Astrocyte of the spinal cord (primary cell): Measurements from ENCODE around the gene MORN1.

Source experiments
- DNase-seq: peaks from one replicate; pipeline ENCODE4 v3.0.0; 2011; ENCODE audit warnings: low read depth, low spot score
- H3K4me3 ChIP-seq: 2 replicates; pipeline ENCODE4 v1.5.1; 2011; ENCODE audit warnings: low read depth, mild to moderate bottlenecking, low read length, moderate library complexity
- in situ Hi-C: cut with HindIII; loops from 2 replicates; pipeline ENCODE4 v1.10.0; 2017; ENCODE audit warnings: low sequenced_read_pairs
- TF ChIP-seq, protein P1 (sequence below): IDR thresholded peaks from 2 replicates; pipeline ENCODE4 v1.5.1; 2012; ENCODE audit warnings: low read depth, mild to moderate bottlenecking, low read length, inconsistent platforms

Gene MORN1

DNA sequence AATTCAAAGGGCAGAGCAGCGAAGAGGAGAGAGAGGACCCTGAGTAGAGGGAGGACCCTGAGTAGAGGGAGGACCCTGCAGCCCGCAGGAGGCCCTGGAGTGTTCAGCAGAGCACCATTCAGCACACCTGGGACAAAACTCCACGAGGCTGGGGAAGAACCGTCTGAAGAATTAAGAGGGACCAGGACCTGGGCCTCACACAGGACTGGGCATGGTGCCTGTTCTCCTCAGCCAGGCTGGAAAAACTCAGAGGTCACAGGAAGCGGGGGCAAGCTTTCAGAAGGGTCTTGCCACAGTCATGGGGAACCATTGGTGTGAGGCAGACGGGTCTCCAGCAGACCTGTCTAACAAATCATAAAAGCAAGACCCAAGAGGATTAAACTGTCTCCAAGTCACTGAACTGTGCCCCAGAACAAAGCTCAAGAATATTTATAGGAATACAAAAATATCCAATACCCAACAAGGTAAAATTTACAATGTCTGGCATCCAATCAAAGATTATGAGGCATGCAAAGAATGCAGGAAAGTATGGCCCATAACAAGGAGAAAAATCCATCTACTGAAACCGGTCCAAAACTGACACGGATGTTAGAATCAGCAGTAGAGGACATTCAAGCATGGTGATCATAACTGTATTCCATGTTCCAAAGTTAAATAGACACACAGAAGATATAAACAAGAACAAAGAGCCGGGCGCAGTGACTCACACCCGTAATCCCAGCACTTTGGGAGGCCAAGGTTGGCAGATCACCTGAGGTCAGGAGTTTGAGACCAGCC, 30.6 kb downstream of the MORN1 start:
- DNase-seq, result no peak
- TF ChIP-seq, protein P1, sequence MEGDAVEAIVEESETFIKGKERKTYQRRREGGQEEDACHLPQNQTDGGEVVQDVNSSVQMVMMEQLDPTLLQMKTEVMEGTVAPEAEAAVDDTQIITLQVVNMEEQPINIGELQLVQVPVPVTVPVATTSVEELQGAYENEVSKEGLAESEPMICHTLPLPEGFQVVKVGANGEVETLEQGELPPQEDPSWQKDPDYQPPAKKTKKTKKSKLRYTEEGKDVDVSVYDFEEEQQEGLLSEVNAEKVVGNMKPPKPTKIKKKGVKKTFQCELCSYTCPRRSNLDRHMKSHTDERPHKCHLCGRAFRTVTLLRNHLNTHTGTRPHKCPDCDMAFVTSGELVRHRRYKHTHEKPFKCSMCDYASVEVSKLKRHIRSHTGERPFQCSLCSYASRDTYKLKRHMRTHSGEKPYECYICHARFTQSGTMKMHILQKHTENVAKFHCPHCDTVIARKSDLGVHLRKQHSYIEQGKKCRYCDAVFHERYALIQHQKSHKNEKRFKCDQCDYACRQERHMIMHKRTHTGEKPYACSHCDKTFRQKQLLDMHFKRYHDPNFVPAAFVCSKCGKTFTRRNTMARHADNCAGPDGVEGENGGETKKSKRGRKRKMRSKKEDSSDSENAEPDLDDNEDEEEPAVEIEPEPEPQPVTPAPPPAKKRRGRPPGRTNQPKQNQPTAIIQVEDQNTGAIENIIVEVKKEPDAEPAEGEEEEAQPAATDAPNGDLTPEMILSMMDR, result no peak
- H3K4me3 ChIP-seq, result no peak overlapping the region
- in situ Hi-C loops, result no loop called here

DNA sequence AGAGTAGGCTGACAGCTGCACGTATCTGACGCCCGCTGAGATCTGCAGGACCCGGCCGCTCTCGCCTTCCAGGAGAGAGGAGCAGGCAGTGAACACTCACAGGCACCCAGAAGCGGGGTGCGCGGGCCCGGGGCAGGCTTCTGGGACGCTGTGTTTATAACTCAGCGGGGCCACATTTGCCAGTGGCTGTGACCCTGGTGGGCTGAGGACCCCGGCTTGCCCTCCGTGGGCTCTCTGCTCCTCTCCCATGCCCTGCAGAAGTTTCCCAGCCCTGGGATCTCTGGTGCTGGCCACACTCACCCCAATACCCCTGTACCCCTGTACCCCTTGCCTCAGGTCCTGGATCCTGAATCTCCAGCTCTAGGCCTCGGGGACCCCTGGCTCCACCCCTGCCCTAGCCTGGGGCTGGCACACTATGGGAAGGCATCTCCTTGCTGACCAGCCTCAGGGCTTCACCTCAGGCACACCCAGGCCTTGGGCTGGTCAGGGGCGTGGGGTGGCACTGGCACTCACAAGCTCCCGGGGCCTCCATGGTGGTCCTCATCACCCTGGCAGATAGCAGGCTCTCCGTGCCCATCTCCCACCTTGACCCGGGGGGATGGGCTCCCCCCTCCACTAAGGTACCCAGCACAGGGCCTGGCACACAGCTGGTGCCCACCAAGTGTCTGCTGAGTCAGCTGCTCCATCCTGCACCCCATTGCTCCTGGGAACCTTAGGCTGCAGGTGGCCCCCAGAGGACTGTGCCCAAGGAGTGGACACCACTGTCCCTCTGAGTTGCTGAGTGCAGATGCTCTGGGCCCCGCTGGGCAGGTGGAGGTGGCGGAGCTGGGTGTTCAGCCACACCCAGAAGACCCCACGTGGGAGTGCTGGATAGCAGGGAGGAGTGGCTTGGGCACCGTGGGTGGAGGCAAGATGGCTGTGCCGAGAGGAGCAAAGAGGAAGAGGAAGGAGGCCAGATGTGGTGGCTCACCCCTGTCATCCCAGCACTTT, 32.4 kb downstream of the MORN1 start:
- DNase-seq, result no peak
- TF ChIP-seq, protein P1, result no peak
- no peak overlapping the region for H3K4me3 ChIP-seq
- in situ Hi-C loops, result no loop called here

DNA sequence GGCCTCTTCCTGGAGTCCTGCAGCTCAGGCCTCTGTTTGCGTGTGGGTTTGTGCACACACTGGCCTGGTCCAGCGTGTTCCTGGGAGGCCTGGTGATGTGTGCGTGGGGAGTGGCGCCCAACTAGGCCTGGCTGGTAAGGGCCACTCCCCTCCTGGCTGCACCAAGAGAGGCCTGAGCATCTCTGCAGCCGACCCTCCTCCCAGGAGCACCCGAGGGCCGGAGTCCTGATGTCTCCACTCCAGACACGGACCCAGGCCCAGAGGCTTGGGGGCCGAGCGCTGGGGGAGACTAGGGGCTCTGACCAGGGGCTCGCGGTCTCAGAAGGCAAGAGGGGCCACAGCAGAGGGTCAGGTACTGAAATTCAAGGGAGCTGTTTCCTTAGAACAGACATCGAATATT, 33.3 kb downstream of the MORN1 start:
- in situ Hi-C loops, result no loop called here
- no peak for DNase-seq
- no peak overlapping the region for H3K4me3 ChIP-seq
- TF ChIP-seq, protein P1, result no peak

DNA sequence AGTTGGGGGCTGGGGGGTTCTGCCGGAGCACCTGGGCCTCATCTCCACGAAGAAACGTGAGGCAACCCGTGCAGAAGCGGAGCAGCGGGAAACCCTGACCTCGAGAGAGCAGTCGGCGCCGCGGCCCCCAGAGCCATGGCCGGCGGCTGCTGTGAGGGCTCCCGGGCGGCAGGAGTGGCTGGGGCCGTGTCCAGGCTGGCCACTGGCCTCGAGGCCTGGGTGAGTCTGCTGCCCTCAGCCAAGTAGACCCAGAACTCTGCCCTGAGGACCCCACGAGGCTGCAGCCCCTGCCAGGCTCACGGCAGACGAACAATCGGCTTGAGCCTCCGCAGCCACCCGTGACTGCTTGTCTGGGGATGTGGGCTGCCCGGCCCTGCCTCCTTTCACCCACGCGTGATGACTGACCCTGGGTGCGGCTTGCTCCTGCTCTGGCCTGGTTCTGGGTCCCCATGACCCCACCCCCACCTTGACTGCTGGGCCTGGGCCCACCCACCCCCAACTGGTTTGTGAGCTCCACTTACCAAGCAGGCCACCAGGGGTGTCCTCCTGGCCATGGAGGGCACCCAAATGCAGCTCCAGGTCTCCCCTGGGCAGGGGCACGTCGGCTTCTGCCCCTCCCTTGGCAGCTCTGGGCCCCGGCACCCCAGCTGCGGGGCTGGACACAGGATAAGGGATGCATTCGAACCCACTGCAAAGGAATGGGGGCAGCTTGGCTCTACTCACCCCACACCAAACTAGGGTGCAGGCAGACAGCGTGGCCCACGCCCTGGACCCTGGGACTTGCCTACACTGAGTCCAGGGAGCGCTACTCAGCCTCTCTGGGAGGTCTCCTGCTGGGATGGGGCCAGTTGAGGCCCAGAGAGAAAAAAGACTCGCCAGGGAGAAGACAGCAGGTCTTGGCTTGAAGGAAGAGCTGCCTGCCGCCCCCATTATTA, 34.2 kb downstream of the MORN1 start:
- H3K4me3 ChIP-seq, result no peak overlapping the region
- TF ChIP-seq, protein P1, result no peak
- in situ Hi-C loops, result no loop called here
- DNase-seq, result no peak

DNA sequence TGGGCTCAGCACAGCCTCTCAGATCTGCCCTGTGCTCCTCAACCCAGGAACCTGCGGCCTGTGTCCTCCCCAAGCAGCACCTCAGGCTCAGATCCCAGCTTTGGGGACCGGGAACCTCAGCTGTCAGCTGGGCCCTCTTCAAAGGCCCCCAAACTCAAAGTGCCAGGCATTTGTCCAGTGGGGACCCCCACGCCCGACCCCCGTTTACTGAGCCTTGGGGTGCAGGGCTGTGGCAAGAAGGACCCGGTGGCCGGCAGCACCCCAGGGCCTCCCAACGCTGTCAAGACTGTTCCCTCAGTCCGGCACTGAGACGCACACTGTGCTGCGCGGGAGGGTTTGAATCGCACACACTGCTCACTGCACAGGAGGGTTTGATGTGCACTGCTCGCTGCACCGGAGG, 35.0 kb downstream of the MORN1 start:
- in situ Hi-C loops, result no loop called here

More for the DNA sequence above, 35.0 kb downstream of the MORN1 start:
- no peak for DNase-seq
- TF ChIP-seq, protein P1, result no peak
- no peak overlapping the region for H3K4me3 ChIP-seq
